IMR-90 (cell line): ENCODE data around the gene SRSF4. TPM values are rescaled to one million over a fixed set of nuclear protein-coding genes. Genes with fewer than 3 reads are reported as not detected.

Experiments
- ATAC-seq: fragments of 200-7000 bp; cut with Tn5 transposase; 2 replicates; pipeline ENCODE4 v1.9.1; 2020; ENCODE audit warnings: low read depth, mild to moderate bottlenecking, moderate library complexity
- BruUV-seq: library from RNA; stranded (reverse); fragments of 400-500 nt; replicated peaks from 2 replicates; lab custom pipeline; 2021; lab: Mats Ljungman, UMichigan
- CTCF ChIA-PET: fragments of 300-600 bp; formaldehyde crosslinking; extraction: SDS; loops from one replicate; lab custom pipeline; 2021; ENCODE audit warnings: antibody characterized with exemption; lab: Yijun Ruan, JAX
- POLR2A ChIA-PET: fragments of 300-600 bp; sonication (Branson Sonifier 250); formaldehyde crosslinking; loops from one replicate; lab custom pipeline; 2022; ENCODE audit warnings: antibody characterized with exemption; ENCODE audit not compliant: unreplicated experiment; lab: Charles Lee
- DNase-seq: peaks from one replicate; pipeline ENCODE4 v3.0.0; 2013
- H2AFZ ChIP-seq: replicated peaks from 2 replicates; pipeline ENCODE3; 2013; ENCODE audit warnings: low read length, mild to moderate bottlenecking; ENCODE audit not compliant: poor library complexity
- H2AK5ac ChIP-seq: 2 replicates; pipeline ENCODE4 v1.6.1; 2013; ENCODE audit warnings: low read depth, low read length, inconsistent platforms
- H2AK9ac ChIP-seq: replicated peaks from 2 replicates; pipeline ENCODE3; 2013; ENCODE audit warnings: mild to moderate bottlenecking, low read depth, low read length, moderate library complexity; ENCODE audit not compliant: poor library complexity
- H2BK120ac ChIP-seq: 2 replicates; pipeline ENCODE4 v1.6.1; 2013; ENCODE audit warnings: low read depth, low read length, inconsistent platforms
- H2BK15ac ChIP-seq: 3 replicates; pipeline ENCODE4 v1.6.1; 2013; ENCODE audit warnings: low read depth, low read length, inconsistent platforms
- H2BK20ac ChIP-seq: 2 replicates; pipeline ENCODE4 v1.6.1; 2013; ENCODE audit warnings: low read depth, mild to moderate bottlenecking, inconsistent platforms, low read length, moderate library complexity
- H2BK5ac ChIP-seq: 2 replicates; pipeline ENCODE4 v1.6.1; 2013; ENCODE audit warnings: mild to moderate bottlenecking, low read depth, low read length, inconsistent platforms; ENCODE audit not compliant: poor library complexity, severe bottlenecking
- H3K14ac ChIP-seq: replicated peaks from 2 replicates; pipeline ENCODE4 v1.6.1; 2013; ENCODE audit warnings: low read depth, low read length, inconsistent platforms
- H3K18ac ChIP-seq: 2 replicates; pipeline ENCODE4 v1.6.1; 2013; ENCODE audit warnings: low read depth, low read length, control low read depth
- H3K23ac ChIP-seq: 2 replicates; pipeline ENCODE4 v1.6.1; 2013; ENCODE audit warnings: low read depth, low read length, inconsistent platforms
- H3K27ac ChIP-seq: 2 replicates; pipeline ENCODE4 v1.5.1; 2013; ENCODE audit warnings: mild to moderate bottlenecking, control low read depth, low read length; ENCODE audit not compliant: insufficient read depth
- H3K27me3 ChIP-seq: 2 replicates; pipeline ENCODE4 v1.6.1; 2013; ENCODE audit warnings: low read length; ENCODE audit not compliant: control insufficient read depth, insufficient read depth
- H3K36me3 ChIP-seq: 2 replicates; pipeline ENCODE4 v1.6.1; 2013; ENCODE audit warnings: low read length, mixed read lengths; ENCODE audit not compliant: control insufficient read depth, insufficient read depth
- H3K4ac ChIP-seq: 2 replicates; pipeline ENCODE4 v1.6.1; 2013; ENCODE audit warnings: low read depth, low read length, inconsistent platforms
- H3K4me1 ChIP-seq: 2 replicates; pipeline ENCODE4 v1.6.1; 2013; ENCODE audit warnings: low read length, mixed read lengths; ENCODE audit not compliant: control insufficient read depth, insufficient read depth
- H3K4me2 ChIP-seq: 2 replicates; pipeline ENCODE4 v1.6.1; 2013; ENCODE audit warnings: low read depth, mild to moderate bottlenecking, control low read depth, low read length, moderate library complexity
- H3K4me3 ChIP-seq: 2 replicates; pipeline ENCODE4 v1.5.1; 2013; ENCODE audit warnings: low read depth, mild to moderate bottlenecking, control low read depth, low read length, moderate library complexity; ENCODE audit not compliant: insufficient read depth
- H3K56ac ChIP-seq: 2 replicates; pipeline ENCODE4 v1.6.1; 2013; ENCODE audit warnings: low read length, inconsistent platforms; ENCODE audit not compliant: insufficient read depth; ENCODE audit errors: extremely low read depth
- H3K79me1 ChIP-seq, 2 experiments: 2 replicates each; pipeline ENCODE4 v1.6.1; 2013; ENCODE audit warnings: low read length in 2 of 2, inconsistent platforms in 1 of 2, low read depth in 1 of 2
- H3K9ac ChIP-seq: 2 replicates; pipeline ENCODE4 v1.6.1; 2013; ENCODE audit warnings: low read depth, low read length, control low read depth
- H3K9me1 ChIP-seq: 2 replicates; pipeline ENCODE4 v1.6.1; 2013; ENCODE audit warnings: low read length, inconsistent platforms; ENCODE audit not compliant: insufficient read depth
- H3K9me3 ChIP-seq: 2 replicates; pipeline ENCODE4 v1.6.1; 2013; ENCODE audit warnings: low read length; ENCODE audit not compliant: control insufficient read depth, insufficient read depth
- H4K20me1 ChIP-seq: 2 replicates; pipeline ENCODE4 v1.6.1; 2013; ENCODE audit warnings: low read length, inconsistent platforms; ENCODE audit not compliant: insufficient read depth
- H4K5ac ChIP-seq: 2 replicates; pipeline ENCODE4 v1.6.1; 2013; ENCODE audit warnings: mild to moderate bottlenecking, low read depth, low read length, control low read depth
- H4K8ac ChIP-seq, 2 experiments: 2 replicates each; pipeline ENCODE4 v1.6.1; 2013; ENCODE audit warnings: low read depth in 2 of 2, low read length in 2 of 2, control low read depth in 1 of 2, inconsistent platforms in 1 of 2
- H4K91ac ChIP-seq: 2 replicates; pipeline ENCODE4 v1.6.1; 2013; ENCODE audit warnings: low read depth, low read length, inconsistent platforms; ENCODE audit not compliant: insufficient read depth
- CEBPB ChIP-seq: IDR thresholded peaks from 2 replicates; pipeline ENCODE4 v1.6.1; 2012; ENCODE audit warnings: low read depth, low read length, improper control_type of control experiment
- CHD1 ChIP-seq: IDR thresholded peaks from 2 replicates; pipeline ENCODE4 v1.6.1; 2012; ENCODE audit warnings: low read depth, low read length, improper control_type of control experiment
- CTCF ChIP-seq: conservative IDR thresholded peaks from 2 replicates; pipeline ENCODE4 v1.5.1; 2012; ENCODE audit warnings: mild to moderate bottlenecking, low read depth, low read length, improper control_type of control experiment
- RAD21 ChIP-seq: IDR thresholded peaks from 2 replicates; pipeline ENCODE4 v1.6.1; 2012; ENCODE audit warnings: low read length, improper control_type of control experiment
- WGBS, 2 experiments: methylation state at CpG; one replicate each; pipeline versions ENCODE4 v1.1.5 to v1.1.7; 2013; ENCODE audit warnings: missing lambda C conversion rate in 2 of 2; ENCODE audit not compliant: insufficient read length in 1 of 2; ENCODE audit errors: extremely low coverage in 2 of 2; 5-methylcytosine and 5-hydroxymethylcytosine counted together
- dilution Hi-C: fragments of 300-500 bp; cut with HindIII; formaldehyde crosslinking; loops from one replicate; pipeline ENCODE4 v1.14.3; 2018; ENCODE audit warnings: low sequenced_read_pairs; ENCODE audit not compliant: unreplicated experiment
- in situ Hi-C: fragments of 300-500 bp; cut with MboI; formaldehyde crosslinking; loops from 3 replicates; pipeline ENCODE4 v1.14.3; 2019; ENCODE audit warnings: low sequenced_read_pairs, inconsistent platforms, mixed read lengths
- intact Hi-C: fragments of 100-400 bp; cut with micrococcal nuclease; formaldehyde crosslinking; loops from 2 replicates; pipeline ENCODE4 v1.10.0; 2022
- polyA plus RNA-seq, 3 experiments: library from polyadenylated mRNA; depleted of rRNA; stranded (reverse); fragments of >200 nt; gene quantifications; 2 replicates each; pipeline ENCODE4 v1.2.3, GENCODE V29; 2012; ENCODE audit warnings: low replicate concordance in 1 of 3
- total RNA-seq: library from RNA; depleted of rRNA; stranded (reverse); fragments of >200 nt; gene quantifications from 2 replicates; pipeline ENCODE4 v1.2.3, GENCODE V29; 2012

Gene SRSF4
- total and polyA plus RNA-seq, 2 of the 4 experiments (the other 2 are of a cell fraction) = 20.8 to 48.5 TPM

- Histone ChIP-seq H3K79me1 (peaks cover 9 to 19% of the 10 kb centered on the region in 2 experiments), H2AK5ac (no peak overlapping the region), H3K4me3 (no peak overlapping the region), H3K27ac (no peak overlapping the region), H3K9ac (no peak overlapping the region), H3K9me1 (peaks cover 15% of the 10 kb centered on the region; the same call in 1 of the 2 replicates), H2AK9ac (no peak overlapping the region), H3K4me1 (peaks cover 6% of the 10 kb centered on the region), H3K4ac (no peak overlapping the region), H3K9me3 (no peaks in the 10 kb centered on the region), H3K27me3 (no peaks in the 10 kb centered on the region), H3K23ac (no peak overlapping the region), H2AFZ (no peak overlapping the region), H4K91ac (no peak overlapping the region), H3K36me3 (peaks cover 11% of the 10 kb centered on the region), H3K4me2 (no peak overlapping the region), H4K5ac (no peak overlapping the region), H3K18ac (no peak overlapping the region), H2BK120ac (no peak overlapping the region), H2BK20ac (no peak overlapping the region), H4K8ac (no peak overlapping the region), H3K14ac (no peak overlapping the region), H2BK5ac (no peak overlapping the region), H3K56ac (no peak overlapping the region), H4K20me1 (peaks cover 4% of the 10 kb centered on the region; the same call in 1 of the 2 replicates), H2BK15ac (no peak overlapping the region)
- ATAC-seq (no peak; the same call in 1 of the 2 replicates), DNase-seq (no peak)
- TF ChIP-seq RAD21 (no peak), CTCF (no peak), CHD1 (no peak), CEBPB (peak; percentile 41; the same call in 1 of the 2 replicates)
- dilution Hi-C loops (no loop called here), in situ Hi-C loops (no loop called here), intact Hi-C loops (no loop called here)
- no TSS peak for BruUV-seq
- WGBS, 2 experiments = no CpG with 5 or more reads among the region's 2 CpGs
- POLR2A ChIA-PET = no interaction called here
- CTCF ChIA-PET = no interaction called here
These were observed 36.5 kb upstream of the SRSF4 start for GRCh38 chr1:29218223-29218622.
